ENCODE data around the gene GJC3.
"Not testable (repeated sequence)": the region's sequence is repeated elsewhere in the genome, so short reads cannot be mapped to it uniquely, and the experiment has no call there.

The GJC3 gene

GRCh38 chr7:99952649-99953048, 23.2 kb upstream of the GJC3 start:
- H4K8ac ChIP-seq (ENCODE audit: low read length); H2AK5ac ChIP-seq (ENCODE audit: low read length, severe bottlenecking); H3K4ac ChIP-seq (ENCODE audit: low read depth in 1 of 2, low read length in 2 of 2); H3K4me3 ChIP-seq (ENCODE audit: insufficient read depth in 1 of 2, low read depth in 1 of 2, low read length in 2 of 2); H3K18ac ChIP-seq (ENCODE audit: low read depth in 1 of 2, low read length in 2 of 2); H3K23ac ChIP-seq (ENCODE audit: low read length in 2 of 2); H3K14ac ChIP-seq (ENCODE audit: low read length in 2 of 2); H2BK5ac ChIP-seq (ENCODE audit: low read depth, low read length, poor library complexity, severe bottlenecking); H2BK12ac ChIP-seq (ENCODE audit: low read length in 2 of 2); H2BK15ac ChIP-seq (ENCODE audit: low read depth, poor library complexity, severe bottlenecking); H3K9me3 ChIP-seq (ENCODE audit: control insufficient read depth, low read length); H3K4me1 ChIP-seq (ENCODE audit: control insufficient read depth, insufficient read depth, low read depth, low read length); H2BK120ac ChIP-seq (ENCODE audit: low read depth, low read length); H4K91ac ChIP-seq (ENCODE audit: low read length); H2AFZ ChIP-seq (ENCODE audit: low read depth, low read length); H3K36me3 ChIP-seq (ENCODE audit: control insufficient read depth in 1 of 2, insufficient read depth in 2 of 2, low read depth in 1 of 2, low read length in 2 of 2); H3K9ac ChIP-seq (ENCODE audit: low read length); H3K27ac ChIP-seq (ENCODE audit: low read length, poor library complexity, severe bottlenecking); H3K4me2 ChIP-seq (ENCODE audit: low read length, poor library complexity, severe bottlenecking); DNase-seq; H3K79me1 ChIP-seq (replicated peaks; ENCODE audit: low read length, poor library complexity, severe bottlenecking): not testable (repeated sequence)
- H3K27me3 ChIP-seq (ENCODE audit: control insufficient read depth in 1 of 2, insufficient read depth in 1 of 2, low read length in 2 of 2), result peaks cover 3 to 33% of the 10 kb centered on the region in 2 experiments
- WGBS, result 94% methylated on average over 4 of the region's 4 CpGs

- not testable (repeated sequence) for H2AK5ac ChIP-seq (ENCODE audit: low read length, severe bottlenecking); H3K9ac ChIP-seq (ENCODE audit: low read length); DNase-seq; H2BK5ac ChIP-seq (ENCODE audit: low read depth, low read length, poor library complexity, severe bottlenecking); H3K4me3 ChIP-seq (ENCODE audit: insufficient read depth in 1 of 2, low read depth in 1 of 2, low read length in 2 of 2); H3K4me1 ChIP-seq (ENCODE audit: control insufficient read depth, insufficient read depth, low read depth, low read length); H3K4me2 ChIP-seq (ENCODE audit: low read length, poor library complexity, severe bottlenecking); H3K23ac ChIP-seq (ENCODE audit: low read length in 2 of 2); H3K27ac ChIP-seq (ENCODE audit: low read length, poor library complexity, severe bottlenecking); H4K91ac ChIP-seq (ENCODE audit: low read length); H2BK120ac ChIP-seq (ENCODE audit: low read depth, low read length); H3K4ac ChIP-seq (ENCODE audit: low read depth in 1 of 2, low read length in 2 of 2); H2BK12ac ChIP-seq (ENCODE audit: low read length in 2 of 2); H2AFZ ChIP-seq (ENCODE audit: low read depth, low read length); H3K36me3 ChIP-seq (ENCODE audit: control insufficient read depth in 1 of 2, insufficient read depth in 2 of 2, low read depth in 1 of 2, low read length in 2 of 2); H3K18ac ChIP-seq (ENCODE audit: low read depth in 1 of 2, low read length in 2 of 2); H4K8ac ChIP-seq (ENCODE audit: low read length); H3K9me3 ChIP-seq (ENCODE audit: control insufficient read depth, low read length); H2BK15ac ChIP-seq (ENCODE audit: low read depth, poor library complexity, severe bottlenecking); H3K14ac ChIP-seq (ENCODE audit: low read length in 2 of 2); H3K79me1 ChIP-seq (replicated peaks; ENCODE audit: low read length, poor library complexity, severe bottlenecking)
- H3K27me3 ChIP-seq (ENCODE audit: control insufficient read depth in 1 of 2, insufficient read depth in 1 of 2, low read length in 2 of 2), result peaks cover 3 to 23% of the 10 kb centered on the region in 2 experiments
- WGBS, result 86% methylated on average over 5 of the region's 6 CpGs
These were observed 21.4 kb upstream of the GJC3 start for GRCh38 chr7:99950819-99951218.

GRCh38 chr7:99949645-99950228, 20.3 kb upstream of the GJC3 start:
- WGBS, result 88% methylated on average over 1 of the region's 3 CpGs
- H3K4ac ChIP-seq (ENCODE audit: low read depth in 1 of 2, low read length in 2 of 2), result no peak overlapping the region
- H4K91ac ChIP-seq (ENCODE audit: low read length), result no peak overlapping the region
- H2BK120ac ChIP-seq (ENCODE audit: low read depth, low read length), result no peak overlapping the region
- no peak overlapping the region for H2BK5ac ChIP-seq (ENCODE audit: low read depth, low read length, poor library complexity, severe bottlenecking)
- H2BK12ac ChIP-seq (ENCODE audit: low read length in 2 of 2), result no peak overlapping the region
- H3K27me3 ChIP-seq (ENCODE audit: control insufficient read depth in 1 of 2, insufficient read depth in 1 of 2, low read length in 2 of 2), result peaks cover 6 to 25% of the 10 kb centered on the region in 2 experiments
- no peak overlapping the region for H3K4me2 ChIP-seq (ENCODE audit: low read length, poor library complexity, severe bottlenecking)
- H3K79me1 ChIP-seq (replicated peaks; ENCODE audit: low read length, poor library complexity, severe bottlenecking), result no peaks in the 10 kb centered on the region
- no peak overlapping the region for H2AFZ ChIP-seq (ENCODE audit: low read depth, low read length)
- no peak overlapping the region for H4K8ac ChIP-seq (ENCODE audit: low read length)
- no peaks in the 10 kb centered on the region for H3K36me3 ChIP-seq (ENCODE audit: control insufficient read depth in 1 of 2, insufficient read depth in 2 of 2, low read depth in 1 of 2, low read length in 2 of 2)
- H2BK15ac ChIP-seq (ENCODE audit: low read depth, poor library complexity, severe bottlenecking), result no peak overlapping the region
- H3K18ac ChIP-seq (ENCODE audit: low read depth in 1 of 2, low read length in 2 of 2), result no peak overlapping the region
- DNase-seq, result no peak
- peaks cover 4% of the 10 kb centered on the region for H3K9me3 ChIP-seq (ENCODE audit: control insufficient read depth, low read length)
- H3K9ac ChIP-seq (ENCODE audit: low read length), result no peak overlapping the region
- H3K14ac ChIP-seq (ENCODE audit: low read length in 2 of 2), result no peak overlapping the region
- H3K27ac ChIP-seq (ENCODE audit: low read length, poor library complexity, severe bottlenecking), result no peak overlapping the region
- no peak overlapping the region for H3K4me3 ChIP-seq (ENCODE audit: insufficient read depth in 1 of 2, low read depth in 1 of 2, low read length in 2 of 2)
- no peak overlapping the region for H3K23ac ChIP-seq (ENCODE audit: low read length in 2 of 2)
- no peak overlapping the region for H2AK5ac ChIP-seq (ENCODE audit: low read length, severe bottlenecking)
- no peaks in the 10 kb centered on the region for H3K4me1 ChIP-seq (ENCODE audit: control insufficient read depth, insufficient read depth, low read depth, low read length)

- no peak overlapping the region for H2BK5ac ChIP-seq (ENCODE audit: low read depth, low read length, poor library complexity, severe bottlenecking)
- H2BK15ac ChIP-seq (ENCODE audit: low read depth, poor library complexity, severe bottlenecking), result no peak overlapping the region
- no peak overlapping the region for H3K14ac ChIP-seq (ENCODE audit: low read length in 2 of 2)
- H2AK5ac ChIP-seq (ENCODE audit: low read length, severe bottlenecking), result no peak overlapping the region
- no peak overlapping the region for H3K27ac ChIP-seq (ENCODE audit: low read length, poor library complexity, severe bottlenecking)
- H3K23ac ChIP-seq (ENCODE audit: low read length in 2 of 2), result no peak overlapping the region
- no peaks in the 10 kb centered on the region for H3K36me3 ChIP-seq (ENCODE audit: control insufficient read depth in 1 of 2, insufficient read depth in 2 of 2, low read depth in 1 of 2, low read length in 2 of 2)
- H3K9me3 ChIP-seq (ENCODE audit: control insufficient read depth, low read length), result peaks cover 4% of the 10 kb centered on the region
- H3K4ac ChIP-seq (ENCODE audit: low read depth in 1 of 2, low read length in 2 of 2), result no peak overlapping the region
- no peak overlapping the region for H2BK12ac ChIP-seq (ENCODE audit: low read length in 2 of 2)
- no peak for DNase-seq
- peaks cover 18 to 39% of the 10 kb centered on the region in 2 experiments for H3K27me3 ChIP-seq (ENCODE audit: control insufficient read depth in 1 of 2, insufficient read depth in 1 of 2, low read length in 2 of 2)
- H3K4me1 ChIP-seq (ENCODE audit: control insufficient read depth, insufficient read depth, low read depth, low read length), result no peaks in the 10 kb centered on the region
- no peaks in the 10 kb centered on the region for H3K79me1 ChIP-seq (replicated peaks; ENCODE audit: low read length, poor library complexity, severe bottlenecking)
- no peak overlapping the region for H3K4me3 ChIP-seq (ENCODE audit: insufficient read depth in 1 of 2, low read depth in 1 of 2, low read length in 2 of 2)
- no peak overlapping the region for H3K4me2 ChIP-seq (ENCODE audit: low read length, poor library complexity, severe bottlenecking)
- H4K8ac ChIP-seq (ENCODE audit: low read length), result no peak overlapping the region
- H4K91ac ChIP-seq (ENCODE audit: low read length), result no peak overlapping the region
- no CpG with 5 or more reads among the region's 1 CpG for WGBS
- H2BK120ac ChIP-seq (ENCODE audit: low read depth, low read length), result no peak overlapping the region
- no peak overlapping the region for H3K9ac ChIP-seq (ENCODE audit: low read length)
- no peak overlapping the region for H2AFZ ChIP-seq (ENCODE audit: low read depth, low read length)
- H3K18ac ChIP-seq (ENCODE audit: low read depth in 1 of 2, low read length in 2 of 2), result no peak overlapping the region
These were observed 18.2 kb upstream of the GJC3 start for GRCh38 chr7:99947608-99948007.
